Activated T-cell treated with anti-CD3 and anti-CD28 coated beads for 48 hours (primary cell): ENCODE data around the gene SF3B4.
"Not testable (repeated sequence)": the region's sequence is repeated elsewhere in the genome, so short reads cannot be mapped to it uniquely, and the experiment has no call there.

Experiments
- DNase-seq: peaks from one replicate; pipeline ENCODE4 v3.0.0-alpha.2; 2020; ENCODE audit warnings: low read depth

The SF3B4 gene

GRCh38 chr1:149927563-149928400 is at the start of gene SF3B4:
Gene SF3B4, minus strand, starts transcription at chr1:149927803. Its CDS starts 44 bp downstream, at chr1:149927759.
- peak; percentile 91 for DNase-seq

GRCh38 chr1:149977345-149977744 is 49.7 kb upstream of the SF3B4 start:
- DNase-seq, result no peak

GRCh38 chr1:149972547-149972946 is 44.9 kb upstream of the SF3B4 start:
- no peak for DNase-seq

GRCh38 chr1:149967646-149968045 is 40.0 kb upstream of the SF3B4 start:
- DNase-seq, result no peak

- DNase-seq, result no peak
Measured at GRCh38 chr1:149967041-149967440, 39.4 kb upstream of the SF3B4 start.

- no peak for DNase-seq
Measured at GRCh38 chr1:149966405-149966804, 38.8 kb upstream of the SF3B4 start.

- no peak for DNase-seq
Measured at GRCh38 chr1:149965440-149965839, 37.8 kb upstream of the SF3B4 start.

GRCh38 chr1:149963358-149963757 is 35.8 kb upstream of the SF3B4 start:
- no peak for DNase-seq

GRCh38 chr1:149962736-149963135 is 35.1 kb upstream of the SF3B4 start:
- DNase-seq, result no peak

- DNase-seq, result no peak
Measured at GRCh38 chr1:149962039-149962647, 34.5 kb upstream of the SF3B4 start.

- DNase-seq, result not testable (repeated sequence)
Measured at GRCh38 chr1:149957548-149957947, 29.9 kb upstream of the SF3B4 start.

GRCh38 chr1:149949911-149950310 is 22.3 kb upstream of the SF3B4 start:
- no peak for DNase-seq

- no peak for DNase-seq
Measured at GRCh38 chr1:149945206-149945605, 17.6 kb upstream of the SF3B4 start.

GRCh38 chr1:149942885-149943284 is 15.3 kb upstream of the SF3B4 start:
- DNase-seq, result no peak

- no peak for DNase-seq
Measured at GRCh38 chr1:149942207-149942606, 14.6 kb upstream of the SF3B4 start.

GRCh38 chr1:149940427-149940826 is 12.8 kb upstream of the SF3B4 start:
- no peak for DNase-seq

GRCh38 chr1:149938668-149939003 is 11.0 kb upstream of the SF3B4 start:
- not testable (repeated sequence) for DNase-seq

- no peak for DNase-seq
Measured at GRCh38 chr1:149937759-149938158, 10.2 kb upstream of the SF3B4 start.

GRCh38 chr1:149936992-149937705 is 9.5 kb upstream of the SF3B4 start:
- DNase-seq, result no peak

- no peak for DNase-seq
Measured at GRCh38 chr1:149936170-149936991, 8.8 kb upstream of the SF3B4 start, which contains the start of gene MTMR11. Gene MTMR11, minus strand, starts transcription at chr1:149936879. Its CDS starts 232 bp downstream, at chr1:149936647.

- DNase-seq, result no peak
Measured at GRCh38 chr1:149934356-149934755, 6.8 kb upstream of the SF3B4 start.

- no peak for DNase-seq
Measured at GRCh38 chr1:149933208-149933607, 5.6 kb upstream of the SF3B4 start.
